Endothelial cell of umbilical vein (primary cell): ENCODE measurements around the gene OR6K3. TPM values are rescaled to one million over a fixed set of nuclear protein-coding genes. Genes with fewer than 3 reads are reported as not detected.

ENCODE experiments used
- BruUV-seq: library from RNA; stranded (reverse); fragments of 400-500 nt; replicated peaks from 2 replicates; lab custom pipeline; 2021; lab: Mats Ljungman, UMichigan
- CTCF ChIA-PET: fragments of 300-600, 350-600 bp; sonication (Branson Sonifier 250); formaldehyde crosslinking; loops from one replicate; lab custom pipeline; 2021; ENCODE audit warnings: antibody characterized with exemption, inconsistent platforms; lab: Charles Lee
- POLR2A ChIA-PET: fragments of 300-600, 350-600 bp; sonication (Branson Sonifier 250); formaldehyde crosslinking; loops from one replicate; lab custom pipeline; 2021; ENCODE audit warnings: antibody characterized with exemption, inconsistent platforms; lab: Charles Lee
- DNase-seq: peaks from one replicate; pipeline ENCODE4 v3.0.0-alpha.2; 2011; ENCODE audit warnings: low read depth, low spot score
- FAIRE-seq: peaks from 2 replicates; lab custom pipeline; 2011; peaks lifted over from hg19 to GRCh38; lab: Jason Lieb, UNC
- H2AFZ ChIP-seq: 2 replicates; pipeline ENCODE4 v1.6.0; 2012; ENCODE audit warnings: low read depth, low read length, control low read depth, inconsistent platforms
- H3K27ac ChIP-seq: 2 replicates; pipeline ENCODE4 v1.5.1; 2011; ENCODE audit warnings: low read depth, mild to moderate bottlenecking, control low read depth, low read length, moderate library complexity; ENCODE audit not compliant: insufficient read depth
- H3K27me3 ChIP-seq, 2 experiments: 2 replicates each; pipeline versions ENCODE4 v1.6.0 to v1.6.1; 2011; ENCODE audit warnings: low read length in 2 of 2, mixed read lengths in 1 of 2; ENCODE audit not compliant: control insufficient read depth in 2 of 2, insufficient read depth in 2 of 2
- H3K36me3 ChIP-seq, 2 experiments: 2 replicates in 1 of 2; 3 replicates in 1 of 2; pipeline ENCODE4 v1.5.1; 2011; ENCODE audit warnings: low read length in 2 of 2, mild to moderate bottlenecking in 1 of 2, moderate library complexity in 1 of 2; ENCODE audit not compliant: control insufficient read depth in 2 of 2, insufficient read depth in 2 of 2; ENCODE audit errors: extremely low read depth in 1 of 2
- H3K4me1 ChIP-seq: 3 replicates; pipeline ENCODE4 v1.5.1; 2011; ENCODE audit warnings: mild to moderate bottlenecking, low read length; ENCODE audit not compliant: control insufficient read depth, insufficient read depth; ENCODE audit errors: extremely low read depth
- H3K4me2 ChIP-seq: 2 replicates; pipeline ENCODE4 v1.6.1; 2011; ENCODE audit warnings: low read length, control low read depth, mixed read lengths; ENCODE audit not compliant: insufficient read depth
- H3K4me3 ChIP-seq, 3 experiments: fragments of 200-600 bp in 1 of 3; sonication (generic), shearing (Covaris generic) in 1 of 3; replicated peaks in 1 of 3; 2 replicates each; pipeline ENCODE4 v1.5.1; 2011 to 2016; ENCODE audit warnings: control low read depth in 3 of 3, low read length in 3 of 3, mild to moderate bottlenecking in 2 of 3, inconsistent platforms in 1 of 3, low read depth in 1 of 3, moderate library complexity in 1 of 3; ENCODE audit not compliant: insufficient read depth in 1 of 3
- H3K79me2 ChIP-seq: 2 replicates; pipeline ENCODE4 v1.6.0; 2012; ENCODE audit warnings: low read length, inconsistent platforms; ENCODE audit not compliant: control insufficient read depth, insufficient read depth
- H3K9ac ChIP-seq: replicated peaks from 2 replicates; pipeline ENCODE3; 2011; ENCODE audit warnings: low read length, control low read depth; ENCODE audit not compliant: insufficient read depth; ENCODE audit errors: extremely low read depth
- H3K9me1 ChIP-seq: replicated peaks from 3 replicates; pipeline ENCODE4 v1.6.0; 2011; ENCODE audit warnings: mild to moderate bottlenecking, low read length; ENCODE audit not compliant: control insufficient read depth, insufficient read depth; ENCODE audit errors: extremely low read depth
- H3K9me3 ChIP-seq: replicated peaks from 2 replicates; pipeline ENCODE4 v1.5.1; 2012; ENCODE audit warnings: low read length, inconsistent platforms; ENCODE audit not compliant: control insufficient read depth, insufficient read depth
- H4K20me1 ChIP-seq: replicated peaks from 2 replicates; pipeline ENCODE3; 2011; ENCODE audit warnings: mild to moderate bottlenecking, low read length; ENCODE audit not compliant: control insufficient read depth, insufficient read depth; ENCODE audit errors: extremely low read depth
- EZH2 ChIP-seq: IDR thresholded peaks from 2 replicates; pipeline ENCODE4 v1.6.1; 2012; ENCODE audit warnings: borderline replicate concordance, low read depth, mild to moderate bottlenecking, moderate library complexity, low read length, inconsistent platforms; ENCODE audit not compliant: severe bottlenecking
- FOS ChIP-seq: IDR thresholded peaks from 2 replicates; pipeline ENCODE4 v1.6.1; 2011; ENCODE audit warnings: mild to moderate bottlenecking, low read length, moderate library complexity, borderline replicate concordance; ENCODE audit not compliant: insufficient read depth
- GATA2 ChIP-seq: IDR thresholded peaks from 2 replicates; pipeline ENCODE4 v1.7.0; 2011; ENCODE audit warnings: low read depth, mild to moderate bottlenecking, moderate library complexity, mixed read lengths, low read length; ENCODE audit not compliant: insufficient read length, insufficient read depth
- JUN ChIP-seq: IDR thresholded peaks from 2 replicates; pipeline ENCODE4 v1.6.1; 2011; ENCODE audit warnings: borderline replicate concordance, low read depth; ENCODE audit not compliant: insufficient read length, insufficient read depth
- MYC ChIP-seq: IDR thresholded peaks from one replicate; pipeline ENCODE4 v1.6.1; 2011; ENCODE audit warnings: mild to moderate bottlenecking, low read depth, low read length
- POLR2A ChIP-seq: IDR thresholded peaks from 2 replicates; pipeline ENCODE4 v1.6.1; 2012; ENCODE audit warnings: low read depth, mild to moderate bottlenecking, control low read depth, low read length
- POLR2AphosphoS5 ChIP-seq: IDR thresholded peaks from 2 replicates; pipeline ENCODE4 v1.6.1; 2012; ENCODE audit warnings: low read depth, mild to moderate bottlenecking, control low read depth, low read length, moderate library complexity; ENCODE audit not compliant: insufficient read depth
- dilution Hi-C: fragments of 300-500 bp; cut with MboI; formaldehyde crosslinking; loops from one replicate; pipeline ENCODE4 v1.15.0; 2019; ENCODE audit warnings: low sequenced_read_pairs; ENCODE audit not compliant: extremely low pct_ligation_motif_present
- intact Hi-C: fragments of 100-400 bp; cut with micrococcal nuclease; formaldehyde crosslinking; loops from one replicate; pipeline ENCODE4 v1.10.0; 2022
- polyA plus RNA-seq, 4 experiments: library from polyadenylated mRNA; depleted of rRNA in 3 of 4; stranded (reverse) in 3 of 4; unstranded in 1 of 4; fragments of >200 nt; gene quantifications; 2 replicates each; pipeline versions ENCODE4 v1.2.1 to v1.2.3, GENCODE V29; 2011 to 2012; ENCODE audit warnings: missing spikeins in 1 of 4
- total RNA-seq: library from RNA; stranded (reverse); gene quantifications from 2 replicates; pipeline ENCODE4 v1.2.3, GENCODE V29; 2021
- TF ChIP-seq, protein P1 (sequence below), 2 donors: IDR thresholded peaks; 1 replicate in 1 of 2; 2 replicates in 1 of 2; pipeline ENCODE4 v1.5.1; 2011; ENCODE audit warnings: low read length in 2 of 2, mild to moderate bottlenecking in 2 of 2, moderate library complexity in 2 of 2, control low read depth in 1 of 2, inconsistent platforms in 1 of 2, low read depth in 1 of 2; ENCODE audit not compliant: insufficient read depth in 1 of 2; ENCODE audit errors: extremely low read depth in 1 of 2
- TF ChIP-seq, protein P2 (sequence below): IDR thresholded peaks from 2 replicates; pipeline ENCODE4 v1.6.1; 2011; ENCODE audit not compliant: insufficient read depth, insufficient read length

OR6K3 gene
- total and polyA plus RNA-seq, 2 donors (not counting 3 experiments of a cell fraction or from before 2014, with no cell fraction given) = not detected

DNA sequence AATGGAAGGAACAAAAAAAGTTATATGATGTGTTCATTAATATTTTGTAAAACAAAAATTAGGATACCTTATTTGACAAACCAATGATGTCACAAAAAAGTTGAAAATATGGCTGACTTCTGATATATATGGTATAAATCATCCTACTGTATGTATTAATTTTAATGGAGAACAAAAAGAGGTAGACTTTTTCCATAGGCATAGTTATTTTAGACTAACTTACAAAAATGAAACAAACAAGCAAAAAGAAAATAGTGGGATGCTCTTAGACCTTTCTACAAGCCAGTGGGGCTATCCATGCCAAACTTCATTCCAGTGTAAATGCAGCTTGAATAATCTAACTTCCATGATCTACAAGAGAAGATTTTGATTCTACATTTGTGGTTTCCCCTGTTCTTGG lies 33.5 kb downstream of the OR6K3 start:
- dilution Hi-C loops = no loop called here
- Histone ChIP-seq H3K79me2 (no peaks in the 10 kb centered on the region), H3K4me1 (no peaks in the 10 kb centered on the region), H3K9me3 (no peaks in the 10 kb centered on the region), H3K4me3 (no peak overlapping the region), H2AFZ (no peak overlapping the region), H3K9ac (no peak overlapping the region), H3K27ac (no peak overlapping the region), H3K9me1 (no peaks in the 10 kb centered on the region), H4K20me1 (no peaks in the 10 kb centered on the region), H3K36me3 (no peaks in the 10 kb centered on the region), H3K27me3 (no peaks in the 10 kb centered on the region), H3K4me2 (no peak overlapping the region)
- intact Hi-C loops = no loop called here
- no peak for TF ChIP-seq GATA2
- no peak for TF ChIP-seq EZH2
- no peak for TF ChIP-seq POLR2AphosphoS5
- no peak for TF ChIP-seq JUN
- TF ChIP-seq, protein P1, sequence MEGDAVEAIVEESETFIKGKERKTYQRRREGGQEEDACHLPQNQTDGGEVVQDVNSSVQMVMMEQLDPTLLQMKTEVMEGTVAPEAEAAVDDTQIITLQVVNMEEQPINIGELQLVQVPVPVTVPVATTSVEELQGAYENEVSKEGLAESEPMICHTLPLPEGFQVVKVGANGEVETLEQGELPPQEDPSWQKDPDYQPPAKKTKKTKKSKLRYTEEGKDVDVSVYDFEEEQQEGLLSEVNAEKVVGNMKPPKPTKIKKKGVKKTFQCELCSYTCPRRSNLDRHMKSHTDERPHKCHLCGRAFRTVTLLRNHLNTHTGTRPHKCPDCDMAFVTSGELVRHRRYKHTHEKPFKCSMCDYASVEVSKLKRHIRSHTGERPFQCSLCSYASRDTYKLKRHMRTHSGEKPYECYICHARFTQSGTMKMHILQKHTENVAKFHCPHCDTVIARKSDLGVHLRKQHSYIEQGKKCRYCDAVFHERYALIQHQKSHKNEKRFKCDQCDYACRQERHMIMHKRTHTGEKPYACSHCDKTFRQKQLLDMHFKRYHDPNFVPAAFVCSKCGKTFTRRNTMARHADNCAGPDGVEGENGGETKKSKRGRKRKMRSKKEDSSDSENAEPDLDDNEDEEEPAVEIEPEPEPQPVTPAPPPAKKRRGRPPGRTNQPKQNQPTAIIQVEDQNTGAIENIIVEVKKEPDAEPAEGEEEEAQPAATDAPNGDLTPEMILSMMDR (IDR thresholded peaks at IDR 0.05; ENCODE audit: extremely low read depth in 1 of 2, insufficient read depth in 1 of 2, low read depth in 1 of 2, low read length in 2 of 2) = no peak
- no peak for TF ChIP-seq POLR2A
- TF ChIP-seq MYC = no peak
- no peak for TF ChIP-seq FOS
- TF ChIP-seq, protein P2, sequence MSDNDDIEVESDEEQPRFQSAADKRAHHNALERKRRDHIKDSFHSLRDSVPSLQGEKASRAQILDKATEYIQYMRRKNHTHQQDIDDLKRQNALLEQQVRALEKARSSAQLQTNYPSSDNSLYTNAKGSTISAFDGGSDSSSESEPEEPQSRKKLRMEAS = no peak
- DNase-seq (no peak), FAIRE-seq (no peak)
- ChIA-PET POLR2A (no interaction called here), CTCF (no interaction called here)
- BruUV-seq = no TSS peak
